ENCODE measurements around the gene TNNI3K. TPM values are rescaled to one million over a fixed set of nuclear protein-coding genes. Genes with fewer than 3 reads are reported as not detected.

Gene TNNI3K
- total and polyA plus RNA-seq, 10 of the 15 experiments (the other 5 are each of a cell fraction or from before 2014, with no cell fraction given): 0.14 to 1.6 (median 0.44) TPM; not detected in 4

DNA sequence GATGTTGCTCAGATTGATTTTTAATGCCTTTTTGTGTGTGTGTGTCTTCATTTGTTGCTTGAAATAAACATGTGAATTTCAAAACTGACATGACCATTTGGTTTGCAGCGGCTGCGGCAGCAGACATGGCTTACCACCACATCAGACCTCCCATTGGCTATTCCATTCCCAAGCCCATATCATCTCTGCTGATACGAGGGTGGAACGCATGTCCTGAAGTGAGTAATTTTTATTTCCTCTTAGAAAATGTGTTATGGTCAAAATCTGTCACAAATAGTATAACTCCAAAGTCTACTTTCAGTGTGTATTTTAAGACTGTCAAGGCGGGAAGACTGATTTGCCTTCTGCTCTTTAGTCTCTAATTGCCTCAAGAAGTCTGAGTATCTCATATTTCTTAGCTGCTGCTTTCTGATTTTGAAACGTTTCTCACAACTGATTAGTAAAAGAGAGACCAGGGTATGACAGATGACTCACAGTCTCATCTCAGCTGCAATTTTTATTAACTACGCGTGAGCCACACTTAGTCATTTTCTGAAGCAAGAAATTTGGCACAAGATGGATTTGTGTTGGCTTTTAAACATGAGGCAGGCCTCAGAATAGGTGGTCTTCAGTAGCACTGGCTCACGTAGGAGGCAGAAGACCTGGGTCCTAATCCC, 228.3 kb downstream of the TNNI3K start (continued):
- no peak for TF ChIP-seq MXI1 (IDR thresholded peaks at IDR 0.05; ENCODE audit: low read depth, low read length)
- peak; percentile 64; the same call in 1 of the 2 replicates for TF ChIP-seq BCL11A (IDR thresholded peaks at IDR 0.05; ENCODE audit: low read depth, low read length)
- no peak for TF ChIP-seq EED (IDR thresholded peaks at IDR 0.05; ENCODE audit: low read depth)
- no peak for TF ChIP-seq HCFC1 (IDR thresholded peaks at IDR 0.05; ENCODE audit: low read length)
- no peak for TF ChIP-seq RFX5 (IDR thresholded peaks at IDR 0.05; ENCODE audit: low read depth, low read length)
- TF ChIP-seq IKZF1 (conservative IDR thresholded peaks at IDR 0.05): peak; percentile 53
- peak; percentile 75 for TF ChIP-seq JUNB (IDR thresholded peaks at IDR 0.05)
- peak; percentile 36; the same call in 1 of the 2 replicates for TF ChIP-seq ATF2 (IDR thresholded peaks at IDR 0.05; ENCODE audit: low read length)
- TF ChIP-seq DPF2 (IDR thresholded peaks at IDR 0.05): peak; percentile 71
- TF ChIP-seq ZBTB11 (CRISPR knock-in tag; IDR thresholded peaks at IDR 0.05): no peak
- no peak for TF ChIP-seq POLR2AphosphoS5 (IDR thresholded peaks at IDR 0.05; ENCODE audit: low read length)
- TF ChIP-seq NR2F1 (conservative IDR thresholded peaks at IDR 0.05): no peak
- no peak for TF ChIP-seq CEBPB (IDR thresholded peaks at IDR 0.05; ENCODE audit: borderline replicate concordance in 1 of 2, low read depth in 2 of 2, low read length in 2 of 2)
- no peak for TF ChIP-seq RAD51 (IDR thresholded peaks at IDR 0.05)
- peak; percentile 61 for TF ChIP-seq MEF2B (IDR thresholded peaks at IDR 0.05; ENCODE audit: partially characterized antibody, poor library complexity, severe bottlenecking)
- peak; percentile 55 to 74; a peak in 3 of 4 replicates for TF ChIP-seq BHLHE40 (IDR thresholded peaks at IDR 0.05; ENCODE audit: borderline replicate concordance in 1 of 2, low read depth in 2 of 2, low read length in 1 of 2)
- no peak for TF ChIP-seq MYB (IDR thresholded peaks at IDR 0.05; ENCODE audit: borderline replicate concordance, low read depth, low read length)
- peak; percentile 43; the same call in 1 of the 2 replicates for TF ChIP-seq BACH1 (IDR thresholded peaks at IDR 0.05; ENCODE audit: borderline replicate concordance)
- TF ChIP-seq IKZF2 (IDR thresholded peaks at IDR 0.05): peak; percentile 49 to 51; a peak in 2 of 4 replicates
- TF ChIP-seq ZNF217 (IDR thresholded peaks at IDR 0.05): 0 out of 2 replicates have a peak, but pooled peaks have one; percentile 21

Data from GM12878 (cell line).